Coronary artery (tissue), 2 donors: ENCODE measurements around the gene DYNC1I1.

Experiments
- DNase-seq: peaks from one replicate; pipeline ENCODE4 v3.0.0-alpha.2; 2017; ENCODE audit warnings: low spot score
- H3K27ac ChIP-seq, 2 donors: fragments of 200-600 bp; sonication (generic); one replicate each; pipeline ENCODE4 v1.5.1; 2016 to 2019
- H3K4me3 ChIP-seq: fragments of 200-600 bp; sonication (generic); 2 replicates; pipeline ENCODE4 v1.5.1; 2016; ENCODE audit warnings: mild to moderate bottlenecking, moderate library complexity
- CTCF ChIP-seq: fragments of 200-600 bp; sonication (generic); IDR thresholded peaks from one replicate; pipeline ENCODE4 v1.5.1; 2019; ENCODE audit warnings: antibody characterized with exemption

DYNC1I1 gene

GRCh38 chr7:96097835-96098234, 325.5 kb downstream of the DYNC1I1 start:
- Histone ChIP-seq H3K4me3 (no peak overlapping the region), H3K27ac (no peak overlapping the region)
- no peak for DNase-seq
- TF ChIP-seq CTCF, result no peak

- Histone ChIP-seq H3K4me3 (no peak overlapping the region), H3K27ac (no peak overlapping the region)
- no peak for TF ChIP-seq CTCF
- no peak for DNase-seq
These were observed 328.4 kb downstream of the DYNC1I1 start for GRCh38 chr7:96100737-96101136.

- Histone ChIP-seq H3K4me3 (no peak overlapping the region), H3K27ac (no peak overlapping the region)
- no peak for DNase-seq
- TF ChIP-seq CTCF, result no peak
These were observed 329.9 kb downstream of the DYNC1I1 start for GRCh38 chr7:96102096-96102811.

GRCh38 chr7:96104984-96105383, 332.6 kb downstream of the DYNC1I1 start:
- Histone ChIP-seq H3K4me3 (no peak overlapping the region), H3K27ac (no peak overlapping the region)
- no peak for TF ChIP-seq CTCF
- DNase-seq, result no peak

GRCh38 chr7:96111405-96111804, 339.1 kb downstream of the DYNC1I1 start:
- DNase-seq, result no peak
- H3K4me3 ChIP-seq, result no peak overlapping the region
- TF ChIP-seq CTCF, result no peak
- no peak overlapping the region for H3K27ac ChIP-seq

- no peak overlapping the region for H3K27ac ChIP-seq
- H3K4me3 ChIP-seq, result no peak overlapping the region
- no peak for TF ChIP-seq CTCF
- no peak for DNase-seq
These were observed 341.8 kb downstream of the DYNC1I1 start for GRCh38 chr7:96114190-96114589.

- no peak for DNase-seq
- no peak for TF ChIP-seq CTCF
- Histone ChIP-seq H3K27ac (no peak overlapping the region), H3K4me3 (no peak overlapping the region)
These were observed 343.8 kb downstream of the DYNC1I1 start for GRCh38 chr7:96116173-96116572.
